K562 (cell line): ENCODE data around the gene RASIP1. TPM values are rescaled to one million over a fixed set of nuclear protein-coding genes. Genes with fewer than 3 reads are reported as not detected.

Experiments used
- ATAC-seq: fragments of 200-7000 bp; cut with Tn5 transposase; 3 replicates; pipeline ENCODE4 v1.9.1; 2020; ENCODE audit warnings: moderate library complexity
- BruUV-seq: library from RNA; stranded (reverse); fragments of 400-500 nt; replicated peaks from 2 replicates; lab custom pipeline; 2021; lab: Mats Ljungman, UMichigan
- CTCF ChIA-PET: fragments of 300-600 bp; formaldehyde crosslinking; extraction: SDS; loops from one replicate; lab custom pipeline; 2021; ENCODE audit warnings: low intra/inter-chr PET ratio; lab: Yijun Ruan, JAX
- POLR2A ChIA-PET: fragments of 300-600, 350-650 bp; sonication (Branson Sonifier 250); formaldehyde crosslinking; extraction: SDS; loops from one replicate; lab custom pipeline; 2021; ENCODE audit warnings: antibody characterized with exemption, inconsistent platforms; lab: Yijun Ruan, JAX
- DNase-seq, 4 experiments: peaks; one replicate each; pipeline versions ENCODE4 v3.0.0 to v3.0.0-alpha.2; 2011 to 2018; ENCODE audit warnings: low spot score in 3 of 4, mixed read lengths in 3 of 4; ENCODE audit errors: extremely low read depth in 1 of 4
- FAIRE-seq: peaks from 2 replicates; lab custom pipeline; 2011; peaks lifted over from hg19 to GRCh38; lab: Jason Lieb, UNC
- H2AFZ ChIP-seq: 2 replicates; pipeline ENCODE4 v1.6.0; 2011; ENCODE audit warnings: low read depth, low read length, control low read depth, inconsistent platforms
- H3K27ac ChIP-seq: fragments of 200-600 bp; 3 replicates; pipeline ENCODE4 v1.8.0; 2011; ENCODE audit warnings: low read depth, mild to moderate bottlenecking, control low read depth, inconsistent platforms, low read length, moderate library complexity, mixed read lengths; ENCODE audit errors: extremely low read depth
- H3K27me3 ChIP-seq, 2 experiments: fragments of 300-600 bp in 1 of 2; 2 replicates in 1 of 2; 3 replicates in 1 of 2; pipeline versions ENCODE4 v1.6.0 to v1.8.0; 2011; ENCODE audit warnings: inconsistent platforms in 2 of 2, low read length in 2 of 2, mild to moderate bottlenecking in 1 of 2, mixed read lengths in 1 of 2, moderate library complexity in 1 of 2; ENCODE audit not compliant: control insufficient read depth in 2 of 2, insufficient read depth in 2 of 2
- H3K36me3 ChIP-seq: fragments of 300-600 bp; 3 replicates; pipeline ENCODE4 v1.8.0; 2011; ENCODE audit warnings: mild to moderate bottlenecking, low read length, inconsistent platforms; ENCODE audit not compliant: control insufficient read depth, insufficient read depth
- H3K4me1 ChIP-seq, 2 experiments: fragments of 200-600 bp in 1 of 2; replicated peaks in 1 of 2; 2 replicates in 1 of 2; 3 replicates in 1 of 2; pipeline versions ENCODE4 v1.5.1 to v1.8.0; 2011; ENCODE audit warnings: inconsistent platforms in 2 of 2, low read length in 2 of 2, mild to moderate bottlenecking in 1 of 2, mixed read lengths in 1 of 2, moderate library complexity in 1 of 2; ENCODE audit not compliant: control insufficient read depth in 2 of 2, insufficient read depth in 2 of 2
- H3K4me2 ChIP-seq: 2 replicates; pipeline ENCODE4 v1.6.1; 2011; ENCODE audit warnings: low read length, control low read depth, inconsistent platforms, mixed read lengths; ENCODE audit not compliant: insufficient read depth
- H3K4me3 ChIP-seq: fragments of 200-600 bp; sonication (generic), shearing (Covaris generic); 2 replicates; pipeline ENCODE4 v1.5.1; 2016; ENCODE audit warnings: control low read depth, inconsistent platforms
- H3K79me2 ChIP-seq: fragments of 200-600 bp; 3 replicates; pipeline ENCODE4 v1.8.0; 2011; ENCODE audit warnings: low read length, inconsistent platforms; ENCODE audit not compliant: control insufficient read depth, insufficient read depth
- H3K9ac ChIP-seq, 2 experiments: 2 replicates each; pipeline versions ENCODE4 v1.6.0 to v1.6.1; 2011; ENCODE audit warnings: low read depth in 2 of 2, low read length in 2 of 2, control low read depth in 1 of 2, inconsistent platforms in 1 of 2, mild to moderate bottlenecking in 1 of 2, mixed read lengths in 1 of 2; ENCODE audit not compliant: insufficient read depth in 1 of 2
- H3K9me1 ChIP-seq: one replicate; pipeline ENCODE4 v1.6.0; 2011; ENCODE audit warnings: inconsistent platforms, mild to moderate bottlenecking, low read length, moderate library complexity; ENCODE audit not compliant: control insufficient read depth, insufficient read depth
- H3K9me3 ChIP-seq: replicated peaks from 2 replicates; pipeline ENCODE4 v1.5.1; 2011; ENCODE audit warnings: low read depth, low read length, inconsistent platforms; ENCODE audit not compliant: control insufficient read depth, insufficient read depth
- H4K20me1 ChIP-seq: replicated peaks from 2 replicates; pipeline ENCODE4 v1.6.1; 2011; ENCODE audit warnings: low read length, inconsistent platforms, mixed read lengths; ENCODE audit not compliant: control insufficient read depth, insufficient read depth
- CBFB ChIP-seq: sonication (generic); formaldehyde crosslinking; IDR thresholded peaks from 2 replicates; pipeline ENCODE4 v1.4.0; 2020; ENCODE audit warnings: mild to moderate bottlenecking, missing genetic modification reagents
- CBX3 ChIP-seq, 2 experiments: IDR thresholded peaks; 1 replicate in 1 of 2; 2 replicates in 1 of 2; pipeline ENCODE4 v1.6.1; 2012; ENCODE audit warnings: inconsistent platforms in 2 of 2, low read length in 2 of 2, borderline replicate concordance in 1 of 2, control low read depth in 1 of 2
- E2F4 ChIP-seq: sonication (generic); formaldehyde crosslinking; IDR thresholded peaks from 2 replicates; pipeline ENCODE4 v1.8.0; 2022; ENCODE audit warnings: mild to moderate bottlenecking, low read depth, missing genetic modification reagents
- ETV1 ChIP-seq: fragments of 450-650 bp; conservative IDR thresholded peaks from 2 replicates; pipeline ENCODE4 v1.6.1; 2016; ENCODE audit warnings: missing genetic modification characterization, control low read depth, low read depth, missing compliant biosample characterization
- KAT8 ChIP-seq: fragments of 450-650 bp; IDR thresholded peaks from 2 replicates; pipeline ENCODE4 v1.6.1; 2016; ENCODE audit warnings: low read depth, mild to moderate bottlenecking
- MLLT1 ChIP-seq, 2 experiments: fragments of 450-650 bp; IDR thresholded peaks; 2 replicates each; pipeline ENCODE4 v1.6.1; 2016
- POLR3G ChIP-seq: IDR thresholded peaks from 2 replicates; pipeline ENCODE4 v1.6.1; 2011; ENCODE audit not compliant: insufficient read length, insufficient replicate concordance; ENCODE audit errors: extremely low read depth
- RBFOX2 ChIP-seq: fragments of 200-400 bp; formaldehyde crosslinking; IDR thresholded peaks from 2 replicates; pipeline ENCODE4 v1.6.1; 2017; ENCODE audit warnings: low read depth, mild to moderate bottlenecking, low read length, moderate library complexity
- SIX5 ChIP-seq, 2 experiments: IDR thresholded peaks; 2 replicates each; pipeline ENCODE4 v1.6.1; 2011; ENCODE audit warnings: low read length in 2 of 2, borderline replicate concordance in 1 of 2, low read depth in 1 of 2, mild to moderate bottlenecking in 1 of 2, moderate library complexity in 1 of 2; ENCODE audit not compliant: insufficient read depth in 1 of 2
- U2AF2 ChIP-seq: fragments of 200-400 bp; formaldehyde crosslinking; optimal IDR thresholded peaks from 2 replicates; pipeline ENCODE3; 2017; ENCODE audit warnings: low read depth, mild to moderate bottlenecking, low read length
- XRCC3 ChIP-seq: fragments of 450-650 bp; IDR thresholded peaks from 2 replicates; pipeline ENCODE4 v1.6.1; 2017; ENCODE audit warnings: mild to moderate bottlenecking, moderate library complexity
- ZNF3 ChIP-seq: fragments of 250-450 bp; sonication (Bioruptor Pico); IDR thresholded peaks from 2 replicates; pipeline ENCODE4 v1.5.0; 2021; ENCODE audit warnings: mild to moderate bottlenecking, moderate library complexity
- WGBS: fragments of 100-300 bp; shearing (Covaris generic); methylation state at CpG from one replicate; pipeline ENCODE4 v1.1.6; 2016; ENCODE audit warnings: low coverage, mixed read lengths; ENCODE audit not compliant: insufficient coverage; ENCODE audit errors: missing lambda C conversion rate; 5-methylcytosine and 5-hydroxymethylcytosine counted together
- in situ Hi-C: fragments of 300-500 bp; cut with MboI; formaldehyde crosslinking; loops from 4 replicates; pipeline ENCODE4 v1.15.0; 2018; ENCODE audit warnings: inconsistent platforms, mixed read lengths
- intact Hi-C: fragments of 100-400 bp; cut with micrococcal nuclease; formaldehyde crosslinking; loops from 2 replicates; pipeline ENCODE4 v1.14.2; 2022
- polyA plus RNA-seq, 8 experiments: library from polyadenylated mRNA; depleted of rRNA in 4 of 8; stranded (reverse) in 5 of 8; unstranded in 3 of 8; fragments of >200 nt; fragmentation: Nextera tagmentation in 2 of 8; fragmentation: Illumina TruSeq in 1 of 8; extraction: Ambion mirVana in 2 of 8; extraction: Trizol in 1 of 8; gene quantifications; 2 replicates each; pipeline versions ENCODE4 v1.2.1 to v1.2.3, GENCODE V29; 2011 to 2014; ENCODE audit warnings: inconsistent platforms in 1 of 8, missing spikeins in 1 of 8
- total RNA-seq, 7 experiments: library from RNA; depleted of rRNA in 6 of 7; stranded (reverse); fragments of >200 nt in 6 of 7; fragmentation: Illumina TruSeq in 2 of 7; extraction: Trizol in 2 of 7; gene quantifications; 2 replicates each; pipeline versions ENCODE4 v1.2.1 to v1.2.3, GENCODE V29; 2011 to 2021; ENCODE audit warnings: low replicate concordance in 1 of 7

The RASIP1 gene
- total and polyA plus RNA-seq, 9 of the 15 experiments (the other 6 are each of a cell fraction or from before 2014, with no cell fraction given): 0.20 to 4.7 (median 1.5) TPM

- in situ Hi-C loops (no loop called here), intact Hi-C loops (no loop called here)
- peak overlapping the region in 1 of 2 experiments; percentile 41; a peak in 2 of 4 replicates for H3K9ac ChIP-seq
- no peaks in the 10 kb centered on the region for H4K20me1 ChIP-seq
- peaks cover 22% of the 10 kb centered on the region; the same call in 1 of the 3 replicates for H3K36me3 ChIP-seq
- TF ChIP-seq ETV1 (tag): no peak
- no peak for TF ChIP-seq E2F4
- no peak for TF ChIP-seq POLR3G
- 0 out of 4 replicates have a peak, but pooled peaks of 1 of the 2 experiments have one; percentile 50 for TF ChIP-seq MLLT1 (IDR thresholded peaks at IDR 0.05)
- TF ChIP-seq CBFB (CRISPR knock-in tag): no peak
- TF ChIP-seq SIX5 (IDR thresholded peaks at IDR 0.05; ENCODE audit: borderline replicate concordance in 1 of 2, insufficient read depth in 1 of 2, low read depth in 1 of 2, low read length in 2 of 2): no peak
- TF ChIP-seq ZNF3: no peak
- TF ChIP-seq KAT8: no peak
- peak; percentile 46; the same call in 1 of the 2 replicates for TF ChIP-seq RBFOX2
- TF ChIP-seq CBX3 (IDR thresholded peaks at IDR 0.05; ENCODE audit: borderline replicate concordance in 1 of 2, low read length in 2 of 2): no peak
- no peak for TF ChIP-seq XRCC3
- no peak for TF ChIP-seq U2AF2
- ATAC-seq (no peak), DNase-seq (no peak), FAIRE-seq (no peak)
- H3K9me3 ChIP-seq: no peaks in the 10 kb centered on the region
- 94% methylated on average over 25 of the region's 31 CpGs for WGBS
- H3K9me1 ChIP-seq: no peaks in the 10 kb centered on the region
- POLR2A ChIA-PET: interaction anchor here (0.7 kb wide), 1 partner anchor 31 kb away, joined by 3 read pairs; no protein-coding TSS in a partner anchor
- H3K79me2 ChIP-seq: peaks cover 41% of the 10 kb centered on the region
- no peak overlapping the region for H3K27ac ChIP-seq
- CTCF ChIA-PET: no interaction called here
- H3K4me1 ChIP-seq: peaks cover 43 to 74% of the 10 kb centered on the region in 2 experiments
- no peak overlapping the region for H3K4me2 ChIP-seq
- H3K27me3 ChIP-seq: no peaks in the 10 kb centered on the region
- H3K4me3 ChIP-seq: no peak overlapping the region
- no TSS peak for BruUV-seq
- H2AFZ ChIP-seq: no peak overlapping the region
Measured at GRCh38 chr19:48750351-48750750, 9.9 kb upstream of the RASIP1 start.
